Ishikawa (cell line): ENCODE data around the gene DYDC1.

Source experiments
- CEBPB ChIP-seq: IDR thresholded peaks from 2 replicates; pipeline ENCODE4 v1.6.1; 2012
- CREB1 ChIP-seq: IDR thresholded peaks from 2 replicates; pipeline ENCODE4 v1.6.1; 2012; ENCODE audit warnings: low read depth
- EGR1 ChIP-seq: IDR thresholded peaks from 2 replicates; pipeline ENCODE4 v1.6.1; 2012
- EP300 ChIP-seq: IDR thresholded peaks from 2 replicates; pipeline ENCODE4 v1.6.1; 2012; ENCODE audit warnings: borderline replicate concordance
- FOXM1 ChIP-seq: IDR thresholded peaks from 2 replicates; pipeline ENCODE4 v1.6.1; 2012; ENCODE audit warnings: low read depth, borderline replicate concordance
- MAX ChIP-seq: IDR thresholded peaks from 2 replicates; pipeline ENCODE4 v1.6.1; 2012
- NFIC ChIP-seq: IDR thresholded peaks from 2 replicates; pipeline ENCODE4 v1.6.1; 2012
- RAD21 ChIP-seq: IDR thresholded peaks from 2 replicates; pipeline ENCODE4 v1.6.1; 2012; ENCODE audit warnings: low read depth
- REST ChIP-seq: IDR thresholded peaks from 2 replicates; pipeline ENCODE4 v1.6.1; 2012; ENCODE audit warnings: low read depth, mild to moderate bottlenecking
- TAF1 ChIP-seq: IDR thresholded peaks from 2 replicates; pipeline ENCODE4 v1.6.1; 2012; ENCODE audit warnings: low read depth, mild to moderate bottlenecking
- TCF12 ChIP-seq: IDR thresholded peaks from 2 replicates; pipeline ENCODE4 v1.6.1; 2012; ENCODE audit warnings: low read depth
- TEAD4 ChIP-seq: IDR thresholded peaks from 2 replicates; pipeline ENCODE4 v1.6.1; 2012
- USF1 ChIP-seq: IDR thresholded peaks from 2 replicates; pipeline ENCODE4 v1.6.1; 2012
- YY1 ChIP-seq: IDR thresholded peaks from 2 replicates; pipeline ENCODE4 v1.6.1; 2012; ENCODE audit warnings: low read depth
- ZBTB7A ChIP-seq: IDR thresholded peaks from 2 replicates; pipeline ENCODE4 v1.6.1; 2012; ENCODE audit warnings: low read depth

Gene DYDC1

GRCh38 chr10:80372675-80373074 is 16.1 kb upstream of the DYDC1 start:
- TF ChIP-seq FOXM1 (no peak), TAF1 (no peak), RAD21 (0 out of 2 replicates have a peak, but pooled peaks have one; percentile 13), ZBTB7A (no peak), EP300 (peak; percentile 60), REST (no peak), EGR1 (no peak), TCF12 (peak; percentile 39; the same call in 1 of the 2 replicates), USF1 (no peak), MAX (no peak), TEAD4 (0 out of 2 replicates have a peak, but pooled peaks have one; percentile 12), CEBPB (no peak), NFIC (no peak), CREB1 (0 out of 2 replicates have a peak, but pooled peaks have one; percentile 10), YY1 (no peak)

GRCh38 chr10:80371467-80371866 is 14.9 kb upstream of the DYDC1 start:
- TF ChIP-seq EP300, result no peak
- TF ChIP-seq TCF12, result no peak
- no peak for TF ChIP-seq MAX
- no peak for TF ChIP-seq TAF1
- TF ChIP-seq EGR1, result no peak
- TF ChIP-seq NFIC, result no peak
- no peak for TF ChIP-seq TEAD4
- TF ChIP-seq RAD21, result no peak
- no peak for TF ChIP-seq CREB1
- no peak for TF ChIP-seq REST
- no peak for TF ChIP-seq ZBTB7A
- no peak for TF ChIP-seq CEBPB
- no peak for TF ChIP-seq YY1
- TF ChIP-seq FOXM1, result no peak
- no peak for TF ChIP-seq USF1

GRCh38 chr10:80365510-80365909 is 9.0 kb upstream of the DYDC1 start:
- TF ChIP-seq FOXM1, result no peak

GRCh38 chr10:80359644-80360043 is 3.1 kb upstream of the DYDC1 start:
- TF ChIP-seq NFIC, result no peak
- no peak for TF ChIP-seq CEBPB
- TF ChIP-seq EGR1, result no peak
- no peak for TF ChIP-seq RAD21
- TF ChIP-seq ZBTB7A, result no peak
- no peak for TF ChIP-seq FOXM1
- no peak for TF ChIP-seq CREB1
- no peak for TF ChIP-seq TEAD4
- TF ChIP-seq MAX, result no peak
- no peak for TF ChIP-seq TAF1
- no peak for TF ChIP-seq TCF12
- TF ChIP-seq REST, result no peak
- TF ChIP-seq EP300, result no peak
- TF ChIP-seq YY1, result no peak
- no peak for TF ChIP-seq USF1
